Thyroid gland (tissue), 4 donors: ENCODE data around the gene GDPD5. TPM values are rescaled to one million over a fixed set of nuclear protein-coding genes. Genes with fewer than 3 reads are reported as not detected.
A peak's percentile ranks its signal among the peaks of the same experiment; 100 is the strongest.

ENCODE experiments used
- DNase-seq, 2 donors: peaks; one replicate each; pipeline ENCODE4 v3.0.0-alpha.2; 2019
- H3K27ac ChIP-seq, 3 donors: fragments of 200-600 bp; sonication (generic); 1 replicate in 2 of 3; 2 replicates in 1 of 3; pipeline ENCODE4 v1.5.1; 2016 to 2019; ENCODE audit warnings: mild to moderate bottlenecking in 1 of 3, moderate library complexity in 1 of 3
- H3K27me3 ChIP-seq: fragments of 200-600 bp; sonication (generic); one replicate; pipeline ENCODE4 v1.5.1; 2019
- H3K36me3 ChIP-seq, 2 donors: fragments of 200-600 bp; sonication (generic); one replicate each; pipeline ENCODE4 v1.5.1; 2016 to 2019
- H3K4me1 ChIP-seq, 2 donors: fragments of 200-600 bp; sonication (generic); one replicate each; pipeline ENCODE4 v1.5.1; 2017 to 2019
- H3K4me3 ChIP-seq, 3 donors: fragments of 200-600 bp; sonication (generic); replicated peaks in 1 of 3; 1 replicate in 2 of 3; 2 replicates in 1 of 3; pipeline ENCODE4 v1.5.1; 2016; ENCODE audit warnings: mild to moderate bottlenecking in 1 of 3
- H3K9me3 ChIP-seq: fragments of 200-600 bp; sonication (generic); one replicate; pipeline ENCODE4 v1.5.1; 2017
- CTCF ChIP-seq, 6 experiments: fragments of 200-600 bp in 3 of 6; fragments of 450-650 bp in 3 of 6; sonication (generic) in 3 of 6; IDR thresholded peaks; one replicate each; pipeline ENCODE4 v1.5.1; 2016 to 2019; ENCODE audit warnings: antibody characterized with exemption in 6 of 6, mild to moderate bottlenecking in 2 of 6, inconsistent platforms in 1 of 6, moderate library complexity in 1 of 6
- POLR2A ChIP-seq, 2 donors: fragments of 450-650 bp; IDR thresholded peaks; one replicate each; pipeline ENCODE4 v1.6.1; 2017; ENCODE audit warnings: antibody characterized with exemption in 2 of 2, mild to moderate bottlenecking in 2 of 2, moderate library complexity in 1 of 2
- WGBS, 2 donors: methylation state at CpG; one replicate each; pipeline ENCODE4 v1.1.5; 2017; 5-methylcytosine and 5-hydroxymethylcytosine counted together
- intact Hi-C: fragments of 100-400 bp; cut with DNase I; formaldehyde crosslinking; loops from one replicate; pipeline ENCODE4 v1.15.1; 2023
- total RNA-seq, 4 donors: library from RNA; depleted of rRNA; stranded (reverse); fragments of >200 nt; gene quantifications; one replicate each; pipeline ENCODE4 v1.2.3, GENCODE V29; 2016

Gene GDPD5
- total RNA-seq, 4 donors from 2014 or later, result 5.6 to 6.4 (median 6.1) TPM

- 71% methylated on average over 13 to 14 of the region's 29 CpGs for WGBS, 2 donors
- no peaks in the 10 kb centered on the region for H3K9me3 ChIP-seq
- intact Hi-C loops, result no loop called here
Measured at GRCh38 chr11:75425422-75425821, 100.3 kb downstream of the GDPD5 start.

GRCh38 chr11:75424396-75424795 is 101.3 kb downstream of the GDPD5 start:
- Histone ChIP-seq H3K4me1 (peaks cover 0 to 4% of the 10 kb centered on the region in 2 donors), H3K27ac (no peak overlapping the region), H3K4me3 (no peak overlapping the region), H3K27me3 (no peaks in the 10 kb centered on the region), H3K9me3 (no peaks in the 10 kb centered on the region), H3K36me3 (no peaks in the 10 kb centered on the region)
- intact Hi-C loops, result no loop called here
- 100% methylated on average over 1 of the region's 1 CpG for WGBS, 2 donors
- no peak for TF ChIP-seq CTCF (IDR thresholded peaks at IDR 0.05)
- TF ChIP-seq POLR2A (IDR thresholded peaks at IDR 0.05), result no peak
- no peak for DNase-seq

More at GRCh38 chr11:75425422-75425821, 100.3 kb downstream of the GDPD5 start:
- H3K36me3 ChIP-seq, result no peaks in the 10 kb centered on the region
- no peak for DNase-seq
- H3K27ac ChIP-seq, result no peak overlapping the region
- no peak overlapping the region for H3K4me3 ChIP-seq
- TF ChIP-seq POLR2A (IDR thresholded peaks at IDR 0.05) (no peak), CTCF (IDR thresholded peaks at IDR 0.05) (peak in 1 of 6 experiments; percentile 19)
- peaks cover 0 to 12% of the 10 kb centered on the region in 2 donors for H3K4me1 ChIP-seq
- no peaks in the 10 kb centered on the region for H3K27me3 ChIP-seq

- H3K9me3 ChIP-seq, result no peaks in the 10 kb centered on the region
- 66 to 70% methylated on average over 3 to 6 of the region's 9 CpGs for WGBS, 2 donors
- H3K36me3 ChIP-seq, result no peaks in the 10 kb centered on the region
- no peaks in the 10 kb centered on the region for H3K27me3 ChIP-seq
- H3K4me3 ChIP-seq, result no peak overlapping the region
- H3K27ac ChIP-seq, result no peak overlapping the region
- no peak for DNase-seq
- no peak for TF ChIP-seq POLR2A (IDR thresholded peaks at IDR 0.05)
- TF ChIP-seq CTCF (IDR thresholded peaks at IDR 0.05), result no peak
- intact Hi-C loops, result no loop called here
- peaks cover 0 to 3% of the 10 kb centered on the region in 2 donors for H3K4me1 ChIP-seq
Measured at GRCh38 chr11:75423721-75424120, 102.0 kb downstream of the GDPD5 start.

- no peak overlapping the region for H3K27ac ChIP-seq
- WGBS, 2 donors, result 91 to 92% methylated on average over 15 of the region's 15 CpGs
- H3K4me3 ChIP-seq, result no peak overlapping the region
- no peaks in the 10 kb centered on the region for H3K9me3 ChIP-seq
- DNase-seq, result no peak
- no peaks in the 10 kb centered on the region for H3K4me1 ChIP-seq
- intact Hi-C loops, result no loop called here
- no peaks in the 10 kb centered on the region for H3K36me3 ChIP-seq
- no peak for TF ChIP-seq POLR2A (IDR thresholded peaks at IDR 0.05)
- no peak for TF ChIP-seq CTCF (IDR thresholded peaks at IDR 0.05)
- no peaks in the 10 kb centered on the region for H3K27me3 ChIP-seq
Measured at GRCh38 chr11:75422248-75423231, 103.2 kb downstream of the GDPD5 start.

GRCh38 chr11:75421902-75422247 is 103.9 kb downstream of the GDPD5 start:
- no peak overlapping the region for H3K4me3 ChIP-seq
- no peaks in the 10 kb centered on the region for H3K36me3 ChIP-seq
- TF ChIP-seq POLR2A (IDR thresholded peaks at IDR 0.05), result no peak
- no peak for TF ChIP-seq CTCF (IDR thresholded peaks at IDR 0.05)
- H3K4me1 ChIP-seq, result no peaks in the 10 kb centered on the region
- H3K9me3 ChIP-seq, result no peaks in the 10 kb centered on the region
- WGBS, 2 donors, result 86 to 89% methylated on average over 2 of the region's 2 CpGs
- H3K27me3 ChIP-seq, result no peaks in the 10 kb centered on the region
- H3K27ac ChIP-seq, result no peak overlapping the region
- intact Hi-C loops, result no loop called here
- DNase-seq, result no peak
